Measurements from ENCODE around the gene BCKDHB.

BCKDHB gene

DNA sequence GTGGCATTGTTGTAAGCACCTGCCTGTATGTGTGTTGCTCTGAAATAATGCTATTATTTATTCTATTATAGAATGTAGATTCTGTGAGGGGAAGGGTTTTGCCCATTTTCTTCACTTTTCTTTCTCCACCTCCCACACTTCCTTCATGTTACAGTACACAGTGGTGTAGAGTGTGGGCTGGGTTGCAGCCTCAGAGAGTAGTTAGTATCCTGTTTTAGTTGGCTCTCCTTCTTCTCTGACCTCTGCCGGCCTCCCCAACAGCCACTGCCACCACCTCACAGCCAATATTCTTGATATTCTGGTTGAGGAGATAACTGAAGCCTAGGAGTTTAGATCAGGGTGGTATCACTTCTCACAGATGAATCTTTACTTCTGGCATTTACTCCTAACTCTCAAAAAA, 143.4 kb downstream of the BCKDHB start:
- Histone ChIP-seq H3K23ac (ENCODE audit: low read length) (no peak overlapping the region), H2BK5ac (ENCODE audit: low read depth, low read length, poor library complexity) (no peak overlapping the region), H2AK5ac (ENCODE audit: low read length) (no peak overlapping the region), H3K79me1 (ENCODE audit: low read length) (no peaks in the 10 kb centered on the region), H3K14ac (ENCODE audit: low read length) (no peak overlapping the region), H4K12ac (ENCODE audit: low read depth, low read length) (no peak overlapping the region), H3K9me3 (ENCODE audit: insufficient read depth, low read depth, low read length) (no peaks in the 10 kb centered on the region), H3K9ac (ENCODE audit: low read length) (no peak overlapping the region), H3K4me1 (ENCODE audit: control insufficient read depth in 1 of 2, insufficient read depth in 2 of 2, low read length in 2 of 2) (no peaks in the 10 kb centered on the region), H3K4me3 (ENCODE audit: low read depth, low read length) (no peak overlapping the region), H4K91ac (ENCODE audit: low read depth, low read length) (no peak overlapping the region), H2BK120ac (ENCODE audit: insufficient read depth, low read length, poor library complexity) (no peak overlapping the region), H3K36me3 (ENCODE audit: control insufficient read depth in 1 of 2, insufficient read depth in 2 of 2, low read length in 2 of 2) (no peaks in the 10 kb centered on the region), H3K27ac (ENCODE audit: low read depth, low read length) (no peak overlapping the region), H4K8ac (ENCODE audit: low read depth, low read length) (no peak overlapping the region), H3K4ac (ENCODE audit: low read depth, low read length) (no peak overlapping the region), H3K27me3 (ENCODE audit: insufficient read depth, low read length) (no peaks in the 10 kb centered on the region), H2BK12ac (ENCODE audit: low read length) (no peak overlapping the region), H3K4me2 (ENCODE audit: low read length) (no peak overlapping the region), H2AFZ (ENCODE audit: insufficient read depth, low read length, poor library complexity) (no peak overlapping the region), H3K18ac (ENCODE audit: low read length) (no peak overlapping the region), H3K79me2 (ENCODE audit: control insufficient read depth, insufficient read depth, low read length, poor library complexity) (no peaks in the 10 kb centered on the region)
- no peak for DNase-seq
- WGBS (ENCODE audit: extremely low coverage, insufficient coverage, insufficient read length): no CpG with 5 or more reads among the region's 1 CpG

GRCh38 chr6:80250391-80250997, 144.0 kb downstream of the BCKDHB start:
- WGBS (ENCODE audit: extremely low coverage, insufficient coverage, insufficient read length): no CpG with 5 or more reads among the region's 3 CpGs
- no peak overlapping the region for H3K23ac ChIP-seq (ENCODE audit: low read length)

GRCh38 chr6:80251321-80251720, 144.8 kb downstream of the BCKDHB start:
- no CpG with 5 or more reads among the region's 1 CpG for WGBS (ENCODE audit: extremely low coverage, insufficient coverage, insufficient read length)
- no peak overlapping the region for H2BK12ac ChIP-seq (ENCODE audit: low read length)
- H3K79me1 ChIP-seq (ENCODE audit: low read length): no peaks in the 10 kb centered on the region
- H3K36me3 ChIP-seq (ENCODE audit: control insufficient read depth in 1 of 2, insufficient read depth in 2 of 2, low read length in 2 of 2): no peaks in the 10 kb centered on the region
- no peak overlapping the region for H3K27ac ChIP-seq (ENCODE audit: low read depth, low read length)
- H2BK120ac ChIP-seq (ENCODE audit: insufficient read depth, low read length, poor library complexity): no peak overlapping the region
- H3K23ac ChIP-seq (ENCODE audit: low read length): no peak overlapping the region
- H3K4me1 ChIP-seq (ENCODE audit: control insufficient read depth in 1 of 2, insufficient read depth in 2 of 2, low read length in 2 of 2): no peaks in the 10 kb centered on the region
- H3K9me3 ChIP-seq (ENCODE audit: insufficient read depth, low read depth, low read length): no peaks in the 10 kb centered on the region
- H3K9ac ChIP-seq (ENCODE audit: low read length): no peak overlapping the region
- no peak overlapping the region for H3K4ac ChIP-seq (ENCODE audit: low read depth, low read length)
- H4K91ac ChIP-seq (ENCODE audit: low read depth, low read length): no peak overlapping the region
- no peak overlapping the region for H4K12ac ChIP-seq (ENCODE audit: low read depth, low read length)
- no peak overlapping the region for H4K8ac ChIP-seq (ENCODE audit: low read depth, low read length)
- H3K27me3 ChIP-seq (ENCODE audit: insufficient read depth, low read length): no peaks in the 10 kb centered on the region
- H3K4me2 ChIP-seq (ENCODE audit: low read length): no peak overlapping the region
- no peak overlapping the region for H3K18ac ChIP-seq (ENCODE audit: low read length)
- H3K4me3 ChIP-seq (ENCODE audit: low read depth, low read length): no peak overlapping the region
- no peak overlapping the region for H2AK5ac ChIP-seq (ENCODE audit: low read length)
- H3K79me2 ChIP-seq (ENCODE audit: control insufficient read depth, insufficient read depth, low read length, poor library complexity): no peaks in the 10 kb centered on the region
- no peak overlapping the region for H2BK5ac ChIP-seq (ENCODE audit: low read depth, low read length, poor library complexity)
- no peak overlapping the region for H2AFZ ChIP-seq (ENCODE audit: insufficient read depth, low read length, poor library complexity)
- DNase-seq: no peak
- H3K14ac ChIP-seq (ENCODE audit: low read length): no peak overlapping the region

More at GRCh38 chr6:80250391-80250997, 144.0 kb downstream of the BCKDHB start:
- Histone ChIP-seq H3K36me3 (ENCODE audit: control insufficient read depth in 1 of 2, insufficient read depth in 2 of 2, low read length in 2 of 2) (no peaks in the 10 kb centered on the region), H4K12ac (ENCODE audit: low read depth, low read length) (no peak overlapping the region), H2AFZ (ENCODE audit: insufficient read depth, low read length, poor library complexity) (no peak overlapping the region), H2BK5ac (ENCODE audit: low read depth, low read length, poor library complexity) (no peak overlapping the region), H3K18ac (ENCODE audit: low read length) (no peak overlapping the region), H3K27me3 (ENCODE audit: insufficient read depth, low read length) (no peaks in the 10 kb centered on the region), H2BK12ac (ENCODE audit: low read length) (no peak overlapping the region), H3K4ac (ENCODE audit: low read depth, low read length) (no peak overlapping the region), H3K9ac (ENCODE audit: low read length) (no peak overlapping the region), H2AK5ac (ENCODE audit: low read length) (no peak overlapping the region), H4K91ac (ENCODE audit: low read depth, low read length) (no peak overlapping the region), H3K4me3 (ENCODE audit: low read depth, low read length) (no peak overlapping the region), H3K79me1 (ENCODE audit: low read length) (no peaks in the 10 kb centered on the region), H3K9me3 (ENCODE audit: insufficient read depth, low read depth, low read length) (no peaks in the 10 kb centered on the region), H3K4me1 (ENCODE audit: control insufficient read depth in 1 of 2, insufficient read depth in 2 of 2, low read length in 2 of 2) (no peaks in the 10 kb centered on the region), H2BK120ac (ENCODE audit: insufficient read depth, low read length, poor library complexity) (no peak overlapping the region), H4K8ac (ENCODE audit: low read depth, low read length) (no peak overlapping the region), H3K14ac (ENCODE audit: low read length) (no peak overlapping the region), H3K79me2 (ENCODE audit: control insufficient read depth, insufficient read depth, low read length, poor library complexity) (no peaks in the 10 kb centered on the region), H3K27ac (ENCODE audit: low read depth, low read length) (no peak overlapping the region), H3K4me2 (ENCODE audit: low read length) (no peak overlapping the region)
- no peak for DNase-seq

GRCh38 chr6:80254716-80255115, 148.2 kb downstream of the BCKDHB start:
- H2BK5ac ChIP-seq (ENCODE audit: low read depth, low read length, poor library complexity): no peak overlapping the region
- no peaks in the 10 kb centered on the region for H3K79me1 ChIP-seq (ENCODE audit: low read length)
- no peak overlapping the region for H3K18ac ChIP-seq (ENCODE audit: low read length)
- no peak overlapping the region for H2BK120ac ChIP-seq (ENCODE audit: insufficient read depth, low read length, poor library complexity)
- H3K4me2 ChIP-seq (ENCODE audit: low read length): no peak overlapping the region
- no peak overlapping the region for H2BK12ac ChIP-seq (ENCODE audit: low read length)
- no peak overlapping the region for H4K91ac ChIP-seq (ENCODE audit: low read depth, low read length)
- H3K79me2 ChIP-seq (ENCODE audit: control insufficient read depth, insufficient read depth, low read length, poor library complexity): no peaks in the 10 kb centered on the region
- H3K4me3 ChIP-seq (ENCODE audit: low read depth, low read length): no peak overlapping the region
- H3K27me3 ChIP-seq (ENCODE audit: insufficient read depth, low read length): no peaks in the 10 kb centered on the region
- no peak overlapping the region for H4K8ac ChIP-seq (ENCODE audit: low read depth, low read length)
- DNase-seq: no peak
- no peak overlapping the region for H3K14ac ChIP-seq (ENCODE audit: low read length)
- no peak overlapping the region for H4K12ac ChIP-seq (ENCODE audit: low read depth, low read length)
- no peak overlapping the region for H3K9ac ChIP-seq (ENCODE audit: low read length)
- no peak overlapping the region for H3K4ac ChIP-seq (ENCODE audit: low read depth, low read length)
- no peak overlapping the region for H3K27ac ChIP-seq (ENCODE audit: low read depth, low read length)
- no peak overlapping the region for H2AK5ac ChIP-seq (ENCODE audit: low read length)
- H3K9me3 ChIP-seq (ENCODE audit: insufficient read depth, low read depth, low read length): no peaks in the 10 kb centered on the region
- no peaks in the 10 kb centered on the region for H3K4me1 ChIP-seq (ENCODE audit: control insufficient read depth in 1 of 2, insufficient read depth in 2 of 2, low read length in 2 of 2)
- H3K23ac ChIP-seq (ENCODE audit: low read length): no peak overlapping the region
- H3K36me3 ChIP-seq (ENCODE audit: control insufficient read depth in 1 of 2, insufficient read depth in 2 of 2, low read length in 2 of 2): no peaks in the 10 kb centered on the region
- H2AFZ ChIP-seq (ENCODE audit: insufficient read depth, low read length, poor library complexity): no peak overlapping the region
